HG02610 (cell line): Measurements from ENCODE around the gene CRYL1.

Source experiments
- ATAC-seq: cut with Tn5 transposase; IDR thresholded peaks from one replicate; pipeline ENCODE4 v1.9.1; 2021; ENCODE audit warnings: mild to moderate bottlenecking, moderate library complexity; ENCODE audit not compliant: unreplicated experiment

The CRYL1 gene

DNA sequence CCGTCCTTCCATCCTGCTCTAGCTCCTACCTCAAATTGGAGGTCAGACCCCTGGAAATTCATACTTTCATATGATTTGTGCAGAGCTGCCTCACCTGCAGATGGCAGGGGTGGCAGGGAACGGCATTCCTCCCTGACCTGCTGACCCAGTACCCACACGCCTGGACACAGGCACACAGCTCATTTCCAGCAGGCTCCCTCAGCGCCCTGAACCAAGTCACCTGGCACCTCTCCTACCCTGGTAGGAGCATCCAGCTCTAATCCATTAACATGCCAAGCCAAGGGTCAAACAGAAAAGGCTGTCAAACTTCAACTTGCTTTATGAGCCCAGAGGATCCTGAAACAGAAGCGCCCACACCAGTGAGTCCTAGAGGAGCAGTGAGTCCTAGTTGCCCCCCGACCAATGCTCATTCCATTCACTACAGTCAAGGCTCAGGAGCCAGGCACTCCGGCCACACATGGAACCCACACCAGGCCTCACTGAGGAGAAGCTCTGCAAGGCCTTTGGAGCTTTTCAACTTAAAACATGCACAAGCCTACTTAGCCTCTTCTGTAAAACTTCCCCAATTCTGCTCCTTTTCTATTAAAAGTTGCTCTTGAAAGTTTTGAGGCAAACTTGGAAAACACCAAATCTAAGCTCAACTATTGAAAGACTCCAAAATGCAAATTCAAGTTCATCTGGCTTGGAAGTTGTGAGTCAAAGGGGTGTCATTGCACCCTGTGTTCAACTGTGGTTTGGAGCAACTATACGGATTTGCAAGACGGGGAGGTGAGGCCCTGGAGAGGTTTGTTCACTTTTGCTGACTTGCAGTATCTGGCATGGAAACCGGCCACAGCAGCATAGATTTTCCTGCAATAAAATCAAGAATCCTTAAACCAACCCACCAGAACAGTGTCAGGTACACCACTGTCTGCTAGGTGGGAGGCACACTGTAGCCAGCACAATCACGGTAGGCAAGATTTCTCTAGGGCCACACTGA lies 96.7 kb downstream of the CRYL1 start:
- ATAC-seq = no peak

DNA sequence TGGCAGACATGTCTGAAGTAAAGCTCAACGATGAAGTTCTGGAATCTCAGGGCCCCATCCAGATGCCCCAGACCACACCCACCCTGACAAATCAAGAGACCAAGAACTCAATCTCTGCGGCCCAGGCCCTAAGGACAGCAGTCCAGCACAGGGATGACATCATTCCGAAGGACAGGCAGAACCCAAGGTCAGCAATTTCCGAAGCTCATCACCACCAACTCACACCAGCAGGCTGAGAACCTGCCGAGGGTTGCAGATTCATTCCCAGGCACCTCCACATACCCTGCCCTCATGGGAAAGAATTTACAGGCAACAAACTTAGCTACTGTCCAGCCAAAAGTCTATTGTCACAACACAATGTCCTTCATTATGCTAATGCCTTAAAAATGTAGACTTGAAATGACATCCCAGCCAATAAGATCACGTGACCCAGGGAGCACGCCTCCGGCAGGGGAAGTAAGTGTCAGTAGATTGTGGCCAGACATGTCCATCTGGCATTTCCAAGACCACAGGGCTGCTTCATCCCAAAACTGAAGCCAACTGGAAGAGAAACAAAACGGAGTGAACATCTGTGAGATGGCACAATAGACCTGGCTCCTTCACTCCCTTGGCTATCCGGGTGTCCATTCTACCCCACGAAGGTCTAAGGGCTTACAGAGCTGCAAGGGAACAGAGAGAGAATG lies 98.8 kb downstream of the CRYL1 start:
- ATAC-seq = no peak

DNA sequence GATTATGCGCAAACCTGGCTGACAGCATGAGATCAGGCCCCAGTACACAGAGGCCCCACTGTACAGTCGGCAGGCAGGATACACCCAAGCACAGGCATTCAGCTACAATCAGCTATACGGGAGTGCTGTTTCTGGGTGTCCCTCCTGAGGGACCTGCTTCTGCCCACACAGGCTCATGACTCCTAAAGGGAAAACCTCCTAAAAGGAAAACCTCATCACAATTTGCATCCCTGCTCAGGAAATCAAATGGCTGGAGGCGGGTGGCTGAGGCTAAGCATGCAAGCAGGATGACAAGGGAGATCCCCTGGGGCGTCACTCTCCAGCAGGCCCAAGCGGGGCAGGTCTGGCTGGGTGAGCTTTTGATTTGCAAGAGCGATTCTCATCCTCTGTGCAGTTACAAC lies 99.8 kb downstream of the CRYL1 start:
- peak; percentile 88 for ATAC-seq

DNA sequence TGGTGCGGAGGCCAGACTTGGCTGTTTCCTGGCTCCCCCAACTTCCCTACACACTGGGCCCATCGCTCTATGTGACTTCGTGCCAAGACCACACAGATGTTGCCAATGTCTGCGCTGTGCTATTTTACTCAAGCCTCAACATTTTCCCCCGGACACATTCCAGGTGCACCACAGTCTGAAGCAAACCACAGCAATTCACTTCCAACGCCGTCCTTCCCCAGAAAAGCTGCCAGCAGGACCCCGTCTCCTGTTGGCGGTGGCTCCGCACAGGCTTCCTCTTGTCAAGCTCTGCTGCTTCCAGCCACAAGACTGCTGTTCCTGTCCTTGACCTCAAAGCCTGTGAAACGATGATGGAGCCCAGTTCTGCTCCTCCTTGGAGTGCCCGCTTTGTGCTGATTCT lies 100.7 kb downstream of the CRYL1 start:
- no peak for ATAC-seq

DNA sequence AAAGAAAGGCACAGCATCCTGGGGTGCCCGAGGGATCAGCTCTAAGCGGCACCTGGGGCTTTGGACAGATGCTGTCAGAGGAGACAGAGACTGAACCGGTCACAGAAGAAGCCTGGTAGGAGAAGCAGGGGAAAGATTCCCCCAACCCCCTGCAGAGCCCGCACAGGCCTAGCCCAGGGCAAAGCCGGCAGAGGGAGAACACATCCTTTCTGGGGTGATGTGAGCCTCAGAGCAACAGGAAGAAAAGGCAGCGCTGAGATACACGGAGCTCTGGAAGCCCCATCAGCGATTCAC lies 101.2 kb downstream of the CRYL1 start:
- ATAC-seq = no peak

DNA sequence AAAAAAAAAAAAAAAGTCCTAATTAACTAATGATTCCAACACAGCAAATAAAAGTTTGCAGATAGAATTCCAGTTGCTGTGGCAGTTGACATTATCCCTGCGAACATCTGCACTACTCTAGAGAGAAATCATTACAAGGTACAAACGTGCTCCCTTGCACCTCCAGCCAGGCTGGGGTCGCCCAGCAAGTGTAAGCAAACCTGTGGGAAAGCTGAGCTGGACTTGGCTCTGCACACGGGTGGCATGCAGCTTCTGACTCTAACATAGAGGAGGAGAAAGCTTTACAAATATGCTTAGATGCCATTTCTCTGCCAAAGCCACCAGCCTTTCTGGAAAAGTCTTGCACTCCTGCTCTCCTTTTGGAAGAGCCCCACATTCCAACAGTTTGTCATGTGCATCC lies 103.3 kb downstream of the CRYL1 start:
- no peak for ATAC-seq

DNA sequence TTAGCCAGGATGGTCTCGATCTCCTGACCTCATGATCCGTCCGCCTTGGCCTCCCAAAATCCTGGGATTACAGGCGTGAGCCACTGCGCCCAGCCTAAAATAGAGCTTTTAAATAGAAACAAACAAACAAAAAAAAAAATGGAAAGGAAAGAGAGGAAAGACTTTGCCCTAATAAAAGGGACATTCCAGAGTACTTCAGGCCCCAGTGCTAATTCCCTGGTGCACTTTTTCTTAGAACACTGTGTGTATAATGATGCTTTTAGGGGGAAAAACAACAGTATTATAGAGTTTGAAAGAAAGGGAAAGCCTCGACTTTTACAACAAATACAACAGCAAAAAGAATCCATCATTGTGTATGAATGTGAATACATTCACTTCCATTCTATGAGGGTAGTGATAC lies 104.7 kb downstream of the CRYL1 start:
- ATAC-seq = no peak

DNA sequence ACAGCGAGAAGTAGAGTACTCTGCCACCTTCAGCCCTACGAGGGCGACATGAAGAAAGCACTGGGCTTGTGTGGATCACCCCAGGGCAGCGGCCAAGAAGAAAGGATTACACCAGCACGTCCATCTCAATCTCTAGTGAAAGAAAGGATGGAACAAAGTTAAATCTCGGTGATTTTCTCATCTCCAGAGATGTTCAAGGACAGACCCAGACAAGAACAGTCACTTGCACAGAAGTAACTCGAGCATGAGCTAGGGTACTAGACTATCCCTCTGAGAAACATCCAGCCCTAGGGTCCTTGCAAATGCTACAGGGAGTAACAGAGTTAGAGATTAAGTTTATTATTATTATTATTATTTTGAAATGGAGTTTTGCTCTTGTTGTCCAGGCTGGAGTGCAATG lies 106.7 kb downstream of the CRYL1 start:
- ATAC-seq = no peak

DNA sequence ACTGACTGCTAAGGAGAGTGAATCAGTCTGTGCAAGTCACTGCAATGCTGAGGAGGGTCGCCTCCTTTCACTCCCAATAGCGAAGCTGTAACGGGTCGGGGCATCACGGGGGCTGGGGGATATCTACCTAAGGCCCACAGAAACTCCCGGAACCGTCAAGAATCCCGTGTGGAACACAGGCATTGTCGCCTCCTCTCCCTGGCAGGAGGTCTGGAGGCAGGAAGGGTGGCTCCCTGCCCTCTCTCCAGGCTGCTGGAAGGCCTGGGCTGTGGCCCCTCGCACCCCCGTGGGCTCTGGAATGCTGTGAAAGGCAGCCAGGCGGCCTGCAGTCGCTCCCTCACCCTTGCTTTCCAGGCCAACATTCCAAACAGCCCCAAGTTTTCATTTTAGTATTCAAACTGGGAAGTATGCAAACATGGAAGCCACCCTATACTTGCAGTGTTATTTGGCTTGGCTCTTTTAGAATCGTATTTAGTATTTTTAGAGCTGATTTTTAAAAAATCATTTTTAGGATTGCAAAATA lies 109.4 kb downstream of the CRYL1 start:
- no peak for ATAC-seq

DNA sequence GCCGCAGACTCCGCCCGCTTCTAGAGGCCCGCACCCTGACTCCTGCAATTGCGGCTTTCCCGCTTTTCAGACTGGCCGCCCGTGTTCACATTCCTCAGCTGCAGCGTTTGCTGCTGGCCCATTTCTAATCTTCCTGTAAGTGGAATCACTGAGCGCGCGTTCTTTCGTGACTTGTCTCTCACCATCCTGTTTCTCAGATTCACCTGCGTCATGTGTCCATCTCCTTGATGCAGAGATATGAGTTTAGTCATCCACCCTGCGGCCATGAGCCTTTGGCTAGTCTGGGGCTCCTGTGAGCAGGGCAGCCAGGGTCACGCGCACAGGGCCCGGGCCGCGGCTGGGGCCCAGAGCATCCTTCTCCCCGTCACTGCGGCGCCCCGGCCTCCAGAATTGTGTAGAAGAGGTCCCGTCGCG lies 110.0 kb downstream of the CRYL1 start:
- no peak for ATAC-seq

DNA sequence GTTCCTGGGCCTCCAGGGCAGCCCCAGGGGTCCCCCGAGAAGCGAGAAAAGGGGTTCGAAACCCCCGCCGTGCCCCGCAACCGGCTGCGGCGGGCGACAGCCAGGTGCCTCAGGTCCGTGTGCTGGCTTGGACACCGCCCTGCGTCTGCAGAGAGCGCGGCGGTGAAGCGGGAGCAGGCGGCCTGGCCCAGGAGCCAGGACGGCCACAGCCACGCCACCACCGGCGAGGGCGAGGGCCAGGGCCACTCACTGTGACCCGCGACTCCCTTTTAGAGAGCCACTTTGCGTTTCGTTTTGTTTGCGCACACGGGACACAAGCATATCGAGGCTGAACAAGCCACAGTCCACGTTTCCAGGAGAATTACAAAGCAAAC lies 110.4 kb downstream of the CRYL1 start:
- ATAC-seq = no peak

DNA sequence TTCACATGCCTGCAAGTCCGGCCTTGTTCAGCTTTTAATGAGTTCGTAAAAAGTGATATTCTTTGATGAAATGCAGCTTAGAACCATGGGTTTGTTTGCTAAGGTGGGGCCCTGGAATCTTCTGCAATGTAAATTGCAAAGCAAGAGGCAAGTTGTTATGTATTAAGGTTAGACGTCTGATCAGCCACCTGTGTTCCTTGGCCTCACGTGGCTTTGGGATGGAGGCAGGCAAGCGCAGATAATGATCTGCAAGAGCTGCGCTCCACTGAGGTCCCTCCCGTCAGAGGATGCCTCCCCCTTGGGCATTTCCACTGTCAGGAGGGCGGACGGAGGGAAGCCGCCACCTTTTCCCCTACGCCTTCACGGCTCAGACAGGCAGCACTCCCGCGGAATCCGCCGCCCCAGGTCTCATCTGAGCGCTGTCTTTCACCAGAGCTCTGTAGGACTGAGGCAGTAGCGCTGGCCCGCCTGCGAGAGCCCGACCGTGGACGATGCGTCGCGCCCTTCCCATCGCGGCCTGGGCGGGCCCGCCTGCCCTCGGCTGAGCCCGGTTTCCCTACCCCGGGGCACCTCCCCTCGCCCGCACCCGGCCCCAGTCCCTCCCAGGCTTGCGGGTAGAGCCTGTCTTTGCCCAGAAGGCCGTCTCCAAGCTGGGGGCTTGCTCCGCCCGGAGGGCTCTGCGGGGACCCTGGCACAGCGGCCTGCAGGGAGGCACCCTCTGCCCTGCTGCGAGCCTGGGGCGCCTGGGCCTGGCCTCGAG lies 110.9 kb downstream of the CRYL1 start:
- no peak for ATAC-seq

DNA sequence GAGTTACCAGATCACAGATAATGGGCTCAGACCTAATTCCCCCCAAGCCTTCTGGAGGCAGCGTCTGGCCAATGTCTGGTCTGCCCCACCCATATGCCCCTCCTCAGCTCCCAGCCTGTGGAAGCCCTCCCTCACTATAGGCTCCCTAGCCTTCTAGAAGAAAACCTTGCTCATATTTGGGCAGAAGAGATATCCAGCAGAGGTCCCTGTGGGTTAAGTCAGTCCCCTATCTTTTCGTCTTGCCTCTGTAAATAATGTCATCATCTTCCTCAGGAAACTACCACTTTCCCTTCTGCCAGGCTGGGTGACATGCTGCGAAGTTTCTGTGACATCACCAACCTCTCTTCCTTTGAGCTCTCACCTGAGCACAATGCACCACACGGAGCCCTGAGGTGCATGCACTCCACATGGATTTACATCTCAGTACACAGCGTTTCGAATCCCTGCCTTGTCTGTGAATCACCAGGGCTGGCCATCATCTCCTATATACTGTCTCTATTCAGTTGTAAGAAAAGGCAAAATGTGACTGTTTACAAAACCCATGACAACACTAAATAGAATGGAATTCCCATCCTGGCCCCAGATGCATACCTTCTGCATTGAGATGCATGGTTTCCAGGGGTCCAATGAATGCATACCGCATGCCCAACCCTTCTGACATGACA lies 112.8 kb downstream of the CRYL1 start:
- ATAC-seq = no peak

DNA sequence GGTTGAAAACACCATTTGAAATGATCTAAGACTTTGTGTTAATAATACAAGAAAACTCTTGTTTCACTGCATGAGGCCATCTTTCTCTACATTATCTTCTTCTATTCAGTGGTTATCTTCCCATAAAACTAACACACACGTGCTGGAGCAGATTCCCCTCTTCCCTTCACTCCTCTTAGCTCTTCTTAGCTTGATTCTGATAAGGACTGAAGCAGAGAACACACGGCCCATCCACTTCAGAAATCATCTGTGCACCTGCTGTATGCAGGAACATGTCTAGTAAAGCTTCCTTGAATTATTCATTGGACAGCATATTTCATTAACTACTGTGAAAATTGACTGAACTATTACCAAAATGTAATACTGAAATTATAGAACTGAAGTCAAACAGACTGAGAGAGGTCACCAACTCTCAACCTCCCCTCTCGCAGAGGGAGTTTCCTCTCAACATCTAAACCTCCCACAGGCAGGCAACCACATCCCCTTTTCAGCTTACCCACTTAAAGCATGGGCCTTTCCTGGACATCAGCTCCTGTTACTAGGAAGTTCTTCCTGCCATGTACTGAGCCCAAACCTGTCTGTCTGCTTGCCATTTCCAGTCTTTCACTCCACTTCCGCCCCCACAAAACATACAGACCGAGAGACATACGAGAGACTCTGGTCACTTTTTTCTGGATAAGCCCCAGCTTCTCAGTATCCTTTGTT lies 113.9 kb downstream of the CRYL1 start:
- peak; percentile 98 for ATAC-seq

DNA sequence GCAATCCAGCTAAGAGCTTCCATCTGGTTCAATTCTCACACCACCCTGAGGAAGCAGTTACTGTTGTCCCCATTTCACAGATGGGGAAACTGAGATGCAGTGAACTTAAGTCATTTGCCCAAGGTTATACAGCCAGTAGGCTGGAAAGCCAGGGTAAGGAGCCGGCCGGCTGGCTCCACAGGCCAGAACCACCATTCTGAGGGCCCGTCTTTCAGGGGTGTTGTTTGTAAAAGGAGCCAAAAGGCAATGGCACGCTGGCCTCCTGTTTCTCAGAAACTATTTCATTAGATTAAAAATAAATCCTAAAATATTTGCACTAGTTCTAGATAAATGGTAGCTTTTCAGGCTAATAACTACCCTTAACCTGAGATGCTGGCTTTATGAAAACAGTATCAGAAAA lies 114.9 kb downstream of the CRYL1 start:
- no peak for ATAC-seq

DNA sequence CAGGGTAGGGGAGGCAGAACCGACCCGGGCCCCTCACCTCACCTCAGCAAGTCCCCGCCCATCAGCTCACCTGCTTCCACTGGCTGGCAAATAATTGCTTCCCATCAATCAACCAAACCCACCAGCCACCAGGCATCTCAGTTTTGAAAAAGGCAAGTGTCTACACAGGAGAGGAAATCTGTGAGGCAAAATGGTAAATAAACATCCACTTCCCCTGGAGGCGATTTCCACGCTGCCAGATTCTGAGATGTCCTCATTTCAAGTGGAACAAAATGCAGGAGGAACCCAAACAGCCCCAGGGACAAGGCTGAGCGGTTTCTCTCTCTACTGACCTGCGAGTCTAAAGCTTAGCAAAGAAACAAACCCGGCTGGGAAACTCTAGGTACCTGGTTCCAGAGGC lies 117.5 kb downstream of the CRYL1 start:
- no peak for ATAC-seq

DNA sequence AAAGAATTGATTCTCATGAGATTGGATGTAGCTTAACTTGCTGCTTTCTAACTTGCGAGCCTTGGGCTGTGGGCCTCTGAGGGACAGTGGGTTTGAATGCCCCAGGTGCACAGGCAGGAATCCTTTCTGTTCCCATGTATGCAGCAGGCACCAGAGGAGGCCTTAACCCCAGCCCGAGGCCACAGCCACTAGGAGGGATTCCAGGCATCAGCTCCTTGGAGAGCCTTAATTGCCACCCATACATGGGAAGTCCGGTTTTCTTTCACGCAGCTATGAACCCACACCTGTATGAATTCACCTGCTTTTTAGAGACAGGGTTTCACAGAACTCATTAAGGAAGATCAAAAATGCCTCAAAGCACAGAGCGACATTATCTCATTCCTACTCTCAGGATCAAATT lies 117.9 kb downstream of the CRYL1 start:
- ATAC-seq = no peak

DNA sequence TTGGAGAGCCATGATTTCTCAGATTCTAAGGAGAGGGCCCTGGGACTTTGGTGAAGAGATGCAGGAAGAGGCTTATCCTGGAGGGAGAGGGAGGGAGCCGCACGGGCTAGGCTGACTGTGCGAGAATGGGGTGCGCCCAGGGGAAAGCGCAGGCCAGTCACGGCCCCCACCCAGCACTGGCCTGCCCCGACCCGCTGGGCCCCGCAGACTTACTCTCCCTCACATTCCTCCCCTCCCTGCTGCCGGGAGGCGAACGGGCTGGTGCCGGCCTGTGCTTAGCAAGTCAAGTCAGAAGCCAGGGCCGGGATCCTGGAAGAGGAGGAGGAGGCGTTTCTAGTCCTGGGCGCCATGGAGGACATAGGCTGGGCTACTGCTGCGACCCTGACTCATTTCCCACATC lies 120.0 kb downstream of the CRYL1 start:
- no peak for ATAC-seq

DNA sequence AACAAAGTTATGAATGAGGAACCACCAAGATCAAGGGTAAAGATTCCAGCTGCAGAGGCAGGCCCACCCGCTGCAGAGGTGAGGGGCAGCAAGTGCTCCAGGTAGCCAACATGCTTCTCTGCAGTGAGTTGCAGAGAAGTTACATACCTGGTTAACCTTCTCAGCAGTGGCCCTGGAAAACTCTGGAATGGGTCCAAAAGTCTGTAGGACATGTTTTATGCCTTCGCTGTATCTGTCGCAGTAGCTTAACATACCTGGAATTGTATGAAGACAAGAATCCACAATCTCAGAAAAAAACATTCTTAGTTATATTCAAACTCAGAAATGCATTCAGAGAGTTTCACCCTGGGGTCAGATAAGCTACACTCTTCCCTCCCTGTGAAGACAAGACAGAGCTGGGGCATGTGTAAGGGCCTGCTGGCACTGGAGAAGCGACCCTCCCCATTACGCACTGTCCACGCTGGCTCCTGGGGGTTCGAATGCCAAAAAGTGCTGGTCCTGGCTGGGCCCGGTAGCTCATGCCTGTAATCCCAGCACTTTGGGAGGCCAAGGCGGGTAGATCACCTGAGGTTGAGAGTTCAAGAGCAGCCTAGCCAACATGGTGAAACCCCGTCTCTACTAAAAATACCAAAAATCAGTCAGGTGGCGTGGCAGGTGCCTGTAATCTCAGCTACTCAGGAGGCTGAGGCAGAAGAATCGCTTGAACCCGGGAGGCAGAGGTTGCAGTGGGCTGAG lies 121.0 kb downstream of the CRYL1 start:
- no peak for ATAC-seq

DNA sequence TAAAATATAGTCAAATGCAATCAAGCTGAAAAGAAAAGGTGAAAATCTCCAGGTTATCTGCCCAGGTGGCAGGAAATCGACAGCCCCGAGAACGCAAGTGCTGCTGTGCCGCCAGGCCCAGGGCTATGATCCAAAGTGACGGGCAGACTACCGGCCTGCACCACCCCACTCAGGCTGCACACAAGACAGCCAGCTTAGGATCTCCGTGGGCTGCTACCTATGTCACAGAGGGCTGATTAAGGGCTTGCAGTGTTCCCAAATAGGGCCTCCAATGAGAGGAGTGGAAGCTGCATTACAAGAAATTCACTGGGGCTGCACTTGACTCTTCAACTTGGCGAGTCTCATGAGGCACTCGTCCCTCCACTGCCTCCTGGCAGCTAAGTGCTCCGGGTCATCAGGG lies 121.8 kb downstream of the CRYL1 start:
- no peak for ATAC-seq
